Measurements from ENCODE around the gene HNRNPA3. TPM values are rescaled to one million over a fixed set of nuclear protein-coding genes. Genes with fewer than 3 reads are reported as not detected.
A peak's percentile ranks its signal among the peaks of the same experiment; 100 is the strongest.

The HNRNPA3 gene
- 156 and 159 TPM in 2 replicates for total RNA-seq (2013; cell fraction: nucleolus; rRNA removed)
- total RNA-seq (2014; rRNA removed) = 38.3 and 40.4 TPM in 2 replicates
- 64.5 and 69.7 TPM in 2 replicates for total RNA-seq (2014; rRNA removed; fragmentation: Illumina TruSeq; extraction: Trizol)
- total RNA-seq (2021) = 267 and 271 TPM in 2 replicates
- polyA plus RNA-seq (2011; ENCODE audit: low read depth) = 136 TPM
- 191 and 282 TPM in 2 replicates for polyA plus RNA-seq (2011; rRNA removed)
- 65.8 TPM in 2 replicates for polyA plus RNA-seq (2011; cell fraction: cytosol; rRNA removed)
- 99.4 and 152 TPM in 2 replicates for polyA plus RNA-seq (2011; cell fraction: nucleus; rRNA removed)
- polyA plus RNA-seq (2012) = 279 and 381 TPM in 2 replicates
- polyA plus RNA-seq (2014; fragmentation: Illumina TruSeq; extraction: Trizol) = 343 and 435 TPM in 2 replicates
- polyA plus RNA-seq (2014; fragmentation: Nextera tagmentation; extraction: Ambion mirVana) = 100 to 1,000 TPM; 221 to 285 TPM
- polyA plus RNA-seq (2014; rRNA removed) = 293 and 302 TPM in 2 replicates
- polyA plus RNA-seq (2016; fragmentation: Nextera tagmentation; extraction: Ambion mirVana) = 100 to 1,000 TPM; 135 to 141 TPM
- polyA minus RNA-seq (2011; rRNA and poly(A)+ RNA removed) = 25.9 and 39.1 TPM in 2 replicates
- 29.8 and 31.5 TPM in 2 replicates for polyA minus RNA-seq (2011; cell fraction: cytosol; rRNA and poly(A)+ RNA removed)
- 37.6 and 51.6 TPM in 2 replicates for polyA minus RNA-seq (2011; cell fraction: nucleus; rRNA and poly(A)+ RNA removed)
- Bru-seq, nascent RNA = percentile 100 among the genes with signal in this experiment
- BruChase-seq, experiment 1, labeled RNA remaining after a 6-hour chase = percentile 100 among the genes with signal in this experiment
- percentile 100 among the genes with signal in this experiment for BruChase-seq, experiment 2, labeled RNA remaining after a 2-hour chase
- long read RNA-seq, experiment 1, full-length matches to known transcripts = 27 of 54 reads
- long read RNA-seq, experiment 1, partial matches to known transcripts = 10 of 54 reads
- long read RNA-seq, experiment 1, other reads (novel, unspliced or antisense) = 17 of 54 reads
- long read RNA-seq, experiment 2, full-length matches to known transcripts = 77 of 237 reads
- long read RNA-seq, experiment 2, partial matches to known transcripts = 126 of 237 reads
- long read RNA-seq, experiment 2, other reads (novel, unspliced or antisense) = 34 of 237 reads

DNA sequence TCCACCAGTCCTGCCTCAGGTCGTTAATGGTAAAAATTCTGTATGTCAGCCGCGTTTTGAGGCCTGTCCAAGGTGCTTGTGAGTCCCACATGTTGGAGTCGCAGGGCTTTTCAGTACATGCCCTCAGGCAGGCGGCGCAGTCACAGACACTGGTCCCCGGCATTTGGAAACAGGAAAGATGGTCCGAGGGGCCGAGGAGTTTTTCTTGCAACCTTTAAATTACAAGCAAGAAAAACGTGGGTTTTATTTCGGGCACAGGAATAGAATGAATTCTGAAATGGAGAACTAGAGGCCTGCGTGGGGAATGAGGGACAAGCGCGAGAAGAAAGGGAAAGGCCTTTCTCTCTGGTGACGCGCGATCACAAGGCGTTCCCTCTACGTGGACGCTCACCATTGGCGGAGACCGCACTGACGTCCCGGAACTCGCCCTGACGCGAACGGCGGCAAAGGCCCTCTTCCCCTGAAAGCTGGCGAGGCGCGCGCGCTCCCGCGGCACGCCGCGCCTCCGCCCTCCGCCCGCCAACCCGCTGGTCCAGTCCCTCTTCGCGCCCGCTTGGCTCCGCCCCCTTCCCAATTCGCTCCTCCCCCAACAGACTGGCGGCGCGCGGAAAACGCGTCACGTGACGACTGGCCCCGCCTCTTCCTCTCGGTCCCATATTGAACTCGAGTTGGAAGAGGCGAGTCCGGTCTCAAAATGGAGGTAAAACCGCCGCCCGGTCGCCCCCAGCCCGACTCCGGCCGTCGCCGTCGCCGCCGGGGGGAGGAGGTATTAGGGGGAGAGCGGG, at the start of gene HNRNPA3:
HNRNPA3 (plus strand) TSS at position 689 of the 785 bp plus-strand sequence; CDS start at position 695, 6 bp downstream.
- CTCF ChIA-PET = interaction anchor here (0.9 to 1.7 kb wide), 5 partner anchors 11 to 74 kb away, joined by 3 to 24 read pairs (median 9); no protein-coding TSS in a partner anchor
- WGBS (ENCODE audit: insufficient coverage, insufficient replicate concordance, low lambda C conversion rate, missing lambda C conversion rate) = 2% methylated on average over 58 of the region's 74 CpGs
- TF ChIP-seq PAX8 (IDR thresholded peaks at IDR 0.05) (0 out of 2 replicates have a peak, but pooled peaks have one; percentile 74), ZBED1 (IDR thresholded peaks at IDR 0.05; ENCODE audit: borderline replicate concordance) (no peak; the same call in 1 of the 2 replicates), YY1 (IDR thresholded peaks at IDR 0.05; ENCODE audit: low read depth, low read length) (no peak; the same call in 1 of the 2 replicates), CREM (IDR thresholded peaks at IDR 0.05; ENCODE audit: low read depth) (peak; percentile 81), EED (IDR thresholded peaks at IDR 0.05; ENCODE audit: low read depth) (0 out of 2 replicates have a peak, but pooled peaks have one; percentile 25), RUNX3 (IDR thresholded peaks at IDR 0.05; ENCODE audit: low read length) (peak; percentile 48), BCL11A (IDR thresholded peaks at IDR 0.05; ENCODE audit: low read depth, low read length) (no peak), DPF2 (IDR thresholded peaks at IDR 0.05) (peak; percentile 30; the same call in 1 of the 2 replicates), TBL1XR1 (IDR thresholded peaks at IDR 0.05; ENCODE audit: low read depth, low read length) (no peak), RBBP5 (conservative IDR thresholded peaks at IDR 0.05) (no peak), SP1 (IDR thresholded peaks at IDR 0.05; ENCODE audit: low read depth, low read length) (peak; percentile 79), ZNF207 (IDR thresholded peaks at IDR 0.05; ENCODE audit: borderline replicate concordance) (no peak; the same call in 1 of the 2 replicates), LARP7 (IDR thresholded peaks at IDR 0.05) (peak; percentile 75; the same call in 1 of the 2 replicates), MXI1 (IDR thresholded peaks at IDR 0.05; ENCODE audit: low read depth, low read length) (peak; percentile 82; the same call in 1 of the 2 replicates)
- TF ChIP-seq, protein P1, sequence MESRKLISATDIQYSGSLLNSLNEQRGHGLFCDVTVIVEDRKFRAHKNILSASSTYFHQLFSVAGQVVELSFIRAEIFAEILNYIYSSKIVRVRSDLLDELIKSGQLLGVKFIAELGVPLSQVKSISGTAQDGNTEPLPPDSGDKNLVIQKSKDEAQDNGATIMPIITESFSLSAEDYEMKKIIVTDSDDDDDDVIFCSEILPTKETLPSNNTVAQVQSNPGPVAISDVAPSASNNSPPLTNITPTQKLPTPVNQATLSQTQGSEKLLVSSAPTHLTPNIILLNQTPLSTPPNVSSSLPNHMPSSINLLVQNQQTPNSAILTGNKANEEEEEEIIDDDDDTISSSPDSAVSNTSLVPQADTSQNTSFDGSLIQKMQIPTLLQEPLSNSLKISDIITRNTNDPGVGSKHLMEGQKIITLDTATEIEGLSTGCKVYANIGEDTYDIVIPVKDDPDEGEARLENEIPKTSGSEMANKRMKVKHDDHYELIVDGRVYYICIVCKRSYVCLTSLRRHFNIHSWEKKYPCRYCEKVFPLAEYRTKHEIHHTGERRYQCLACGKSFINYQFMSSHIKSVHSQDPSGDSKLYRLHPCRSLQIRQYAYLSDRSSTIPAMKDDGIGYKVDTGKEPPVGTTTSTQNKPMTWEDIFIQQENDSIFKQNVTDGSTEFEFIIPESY (IDR thresholded peaks at IDR 0.05) = no peak
- TF ChIP-seq, protein P2, sequence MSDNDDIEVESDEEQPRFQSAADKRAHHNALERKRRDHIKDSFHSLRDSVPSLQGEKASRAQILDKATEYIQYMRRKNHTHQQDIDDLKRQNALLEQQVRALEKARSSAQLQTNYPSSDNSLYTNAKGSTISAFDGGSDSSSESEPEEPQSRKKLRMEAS (IDR thresholded peaks at IDR 0.05; ENCODE audit: low read depth, low read length) = 0 out of 2 replicates have a peak, but pooled peaks have one; percentile 6
- TF ChIP-seq, protein P3, sequence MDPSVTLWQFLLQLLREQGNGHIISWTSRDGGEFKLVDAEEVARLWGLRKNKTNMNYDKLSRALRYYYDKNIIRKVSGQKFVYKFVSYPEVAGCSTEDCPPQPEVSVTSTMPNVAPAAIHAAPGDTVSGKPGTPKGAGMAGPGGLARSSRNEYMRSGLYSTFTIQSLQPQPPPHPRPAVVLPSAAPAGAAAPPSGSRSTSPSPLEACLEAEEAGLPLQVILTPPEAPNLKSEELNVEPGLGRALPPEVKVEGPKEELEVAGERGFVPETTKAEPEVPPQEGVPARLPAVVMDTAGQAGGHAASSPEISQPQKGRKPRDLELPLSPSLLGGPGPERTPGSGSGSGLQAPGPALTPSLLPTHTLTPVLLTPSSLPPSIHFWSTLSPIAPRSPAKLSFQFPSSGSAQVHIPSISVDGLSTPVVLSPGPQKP (IDR thresholded peaks at IDR 0.05; ENCODE audit: low read depth, low read length) = no peak

More for the DNA sequence above, at the start of gene HNRNPA3:
- Histone ChIP-seq H3K79me2 (ENCODE audit: control insufficient read depth, insufficient read depth, low read length) (peaks cover 63% of the 10 kb centered on the region), H3K27me3 (replicated peaks in 1 of 2; ENCODE audit: control insufficient read depth in 2 of 2, insufficient read depth in 2 of 2, low read length in 1 of 2) (no peaks in the 10 kb centered on the region), H3K4me1 (ENCODE audit: control insufficient read depth, insufficient read depth, low read length) (peaks cover 8% of the 10 kb centered on the region), H3K9me3 (replicated peaks; ENCODE audit: control insufficient read depth, insufficient read depth, low read length) (no peaks in the 10 kb centered on the region; the same call in 2 of the 3 replicates), H3K4me3 (peak within 1 kb of the TSS; percentile 95), H3K9ac (ENCODE audit: control insufficient read depth, insufficient read depth, low read length) (peak within 1 kb of the TSS; percentile 99), H2AFZ (ENCODE audit: control insufficient read depth, low read depth, low read length) (no peak within 1 kb of the TSS; the same call in 1 of the 2 replicates), H3K4me2 (ENCODE audit: control insufficient read depth, insufficient read depth) (peak within 1 kb of the TSS; percentile 91), H3K27ac (ENCODE audit: control insufficient read depth, insufficient read depth) (peak within 1 kb of the TSS; percentile 100), H4K20me1 (ENCODE audit: control insufficient read depth, insufficient read depth) (peaks cover 11% of the 10 kb centered on the region), H3K36me3 (ENCODE audit: control insufficient read depth in 2 of 2, insufficient read depth in 2 of 2, low read length in 1 of 2) (peaks cover 2 to 17% of the 10 kb centered on the region in 2 experiments)
- ChIA-PET POLR2A (interaction anchor here (0.8 to 1.7 kb wide), 12 partner anchors 16 to 429 kb away, joined by 3 to 31 read pairs (median 6); partner anchors contain the start of gene NFE2L2), RAD21 (ENCODE audit: unreplicated experiment) (interaction anchor here (0.9 to 1.7 kb wide), 7 partner anchors 17 to 182 kb away, joined by 3 to 31 read pairs (median 10); partner anchors contain the start of gene NFE2L2), SMC1A (ENCODE audit: uncharacterized antibody, unreplicated experiment) (interaction anchor here (0.8 to 1.7 kb wide), 15 partner anchors 11 to 54 kb away, joined by 3 to 25 read pairs (median 4); no protein-coding TSS in a partner anchor)
- no TSS peak for BruUV-seq (replicated peaks)
- ATAC-seq (peak; percentile 88), DNase-seq (ENCODE audit: low read depth, low spot score) (peak; percentile 95), FAIRE-seq (peak; percentile 97)
- intact Hi-C loops (cut with micrococcal nuclease; ENCODE audit: unreplicated experiment) = loop anchor here (1.0 kb wide), 1 partner anchor 46 kb away; no protein-coding TSS in a partner anchor
- in situ Hi-C loops (cut with MboI) = loop anchor here (5.0 kb wide), 1 partner anchor 45 kb away; no protein-coding TSS in a partner anchor
